Activated T-cell treated with anti-CD3 and anti-CD28 coated beads, Interleukin-2, amount 50 U/mL, for 4 hours (primary cell): Measurements from ENCODE around the gene CACNA1H. TPM values are rescaled to one million over a fixed set of nuclear protein-coding genes. Genes with fewer than 3 reads are reported as not detected.

Source experiments
- ATAC-seq, 2 donors: fragments of 200-7000 bp; cut with Tn5 transposase; one replicate each; pipeline ENCODE4 v1.10.0; 2021
- DNase-seq: peaks from one replicate; pipeline ENCODE4 v3.0.0-alpha.2; 2020
- H3K27me3 Mint-ChIP-seq: one replicate; pipeline ENCODE4 v1.8.0; 2021; ENCODE audit warnings: low read depth, mixed read lengths
- H3K36me3 Mint-ChIP-seq: one replicate; pipeline ENCODE4 v1.8.0; 2022; ENCODE audit warnings: mixed read lengths; ENCODE audit not compliant: insufficient read depth
- H3K4me1 Mint-ChIP-seq: one replicate; pipeline ENCODE4 v1.8.0; 2021; ENCODE audit warnings: low read depth, mixed read lengths
- H3K4me3 Mint-ChIP-seq: one replicate; pipeline ENCODE4 v1.8.0; 2021; ENCODE audit warnings: mild to moderate bottlenecking, moderate library complexity, mixed read lengths
- H3K9me3 Mint-ChIP-seq: one replicate; pipeline ENCODE4 v1.8.0; 2021; ENCODE audit warnings: mixed read lengths
- total RNA-seq, 3 donors: library from RNA; stranded (reverse); gene quantifications; one replicate each; pipeline ENCODE4 v1.2.1, GENCODE V29; 2021

The CACNA1H gene
- total RNA-seq, 3 donors from 2014 or later: 0.34 to 0.51 (median 0.41) TPM

DNA sequence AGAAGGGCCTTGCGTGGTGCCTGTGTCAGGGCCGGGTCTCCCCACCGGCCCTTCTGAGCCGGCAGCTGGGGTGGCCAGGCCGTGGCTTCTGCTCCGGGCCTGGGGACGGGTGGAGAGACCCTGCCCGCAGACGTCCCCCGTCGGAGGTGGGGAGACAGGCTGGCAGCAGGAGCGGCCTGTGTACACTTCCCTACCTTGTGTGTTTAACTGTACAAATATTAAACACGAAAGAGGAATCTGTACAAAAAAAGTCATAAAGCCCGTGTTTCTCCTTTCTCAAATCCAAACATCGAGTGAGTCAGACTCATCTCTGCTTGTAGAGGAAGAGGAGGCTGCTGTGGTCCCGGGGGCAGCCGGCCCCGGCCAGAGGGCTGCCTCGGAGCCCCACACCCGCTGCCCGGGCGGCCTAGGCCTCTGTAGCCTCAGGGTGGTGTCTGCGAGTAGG, 2.0 kb downstream of the CACNA1H start:
- Mint-ChIP-seq H3K9me3 (no peaks in the 10 kb centered on the region), H3K36me3 (no peaks in the 10 kb centered on the region)

DNA sequence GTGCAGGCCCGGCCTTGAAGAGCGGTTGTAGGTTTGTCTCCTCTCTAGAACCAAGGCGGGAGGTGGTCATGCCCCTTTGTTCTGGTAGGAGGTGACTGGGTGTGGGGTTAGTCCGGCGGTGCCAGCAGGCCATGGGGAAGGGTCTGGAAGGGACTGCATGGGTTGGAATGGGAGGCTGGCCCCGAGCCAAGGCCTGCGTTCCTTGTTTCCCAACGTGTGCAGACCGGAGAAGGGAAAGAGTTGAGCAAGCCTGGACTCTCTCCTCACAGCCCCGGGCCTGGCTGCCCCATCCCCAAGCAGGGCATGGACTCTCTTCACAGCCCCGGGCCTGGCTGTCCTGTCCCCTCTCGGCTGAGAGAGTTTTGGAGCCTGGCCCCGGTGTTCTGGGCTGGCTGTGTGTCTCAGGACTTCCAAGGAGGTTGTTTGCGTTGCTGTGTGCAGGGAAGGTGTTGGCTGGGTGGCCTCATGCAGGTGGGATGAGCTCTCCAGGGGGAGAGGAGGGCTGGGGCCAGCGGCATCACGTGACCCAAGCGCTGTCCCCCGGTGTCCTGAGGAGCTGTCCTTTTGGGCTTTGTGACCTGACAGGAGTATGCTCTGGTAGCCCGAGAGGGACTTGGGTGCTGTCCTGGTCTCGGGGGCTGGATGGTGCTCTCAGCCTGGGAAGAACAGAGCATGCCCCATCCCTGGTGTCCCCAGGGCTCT, 2.6 kb downstream of the CACNA1H start:
- ATAC-seq (no peak), DNase-seq (no peak)
- Mint-ChIP-seq H3K4me1 (peaks cover 5% of the 10 kb centered on the region), H3K36me3 (no peaks in the 10 kb centered on the region), H3K4me3 (no peak overlapping the region), H3K27me3 (peaks cover 23% of the 10 kb centered on the region), H3K9me3 (no peaks in the 10 kb centered on the region)

More for the DNA sequence above, 2.0 kb downstream of the CACNA1H start:
- Mint-ChIP-seq H3K4me3 (no peak overlapping the region), H3K27me3 (peaks cover 18% of the 10 kb centered on the region), H3K4me1 (peaks cover 5% of the 10 kb centered on the region)
- ATAC-seq: no peak
- no peak for DNase-seq

DNA sequence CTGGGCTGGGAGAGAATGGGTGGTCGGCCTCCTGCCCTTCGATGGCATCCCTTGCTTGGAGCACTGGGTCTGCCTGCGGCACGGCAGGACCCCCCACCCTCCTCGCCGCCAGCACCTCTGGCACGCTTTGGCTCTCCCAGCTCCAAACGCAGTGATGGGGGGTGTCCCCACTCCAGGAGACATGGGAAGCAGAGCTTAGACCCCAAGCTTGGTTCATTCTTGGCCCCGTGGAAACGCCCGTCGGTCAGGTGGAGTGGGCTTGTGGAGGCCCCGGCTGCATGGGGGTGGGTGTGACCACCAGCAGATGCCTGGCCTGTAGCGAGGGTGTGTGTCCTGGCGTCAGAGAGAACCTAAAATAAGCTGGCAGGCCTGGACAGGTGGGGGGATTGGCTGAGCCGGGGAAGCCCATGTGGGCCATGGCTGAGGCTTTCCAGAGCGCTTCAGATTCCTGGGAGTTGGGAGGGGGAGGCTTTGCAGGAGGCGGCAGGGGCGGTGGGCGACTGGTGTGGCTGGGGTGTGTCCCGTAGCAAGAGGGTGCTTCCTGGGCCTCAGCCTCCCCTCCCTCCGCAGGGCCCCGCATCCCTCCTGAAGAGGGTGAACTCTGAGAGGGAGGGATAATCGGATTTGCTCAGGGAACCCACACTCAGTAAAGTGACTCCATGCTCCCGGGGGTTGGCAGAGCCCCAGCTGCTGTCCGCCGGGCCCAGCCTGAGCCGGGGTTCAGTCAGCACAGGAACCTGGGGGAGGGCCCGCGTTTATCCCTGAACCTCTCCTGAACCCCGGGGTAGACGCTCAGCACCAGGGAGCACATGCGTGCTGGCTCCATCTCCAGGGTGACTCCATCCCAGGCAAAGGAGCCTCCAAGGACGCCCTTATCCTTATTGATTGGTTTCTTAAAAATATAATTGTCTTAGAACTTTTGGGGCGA, 3.4 kb downstream of the CACNA1H start:
- peaks cover 23% of the 10 kb centered on the region for H3K27me3 Mint-ChIP-seq
- H3K36me3 Mint-ChIP-seq: no peaks in the 10 kb centered on the region
- no peak overlapping the region for H3K4me3 Mint-ChIP-seq
- H3K4me1 Mint-ChIP-seq: peaks cover 5% of the 10 kb centered on the region
- ATAC-seq: no peak
- H3K9me3 Mint-ChIP-seq: no peaks in the 10 kb centered on the region
- DNase-seq: no peak

DNA sequence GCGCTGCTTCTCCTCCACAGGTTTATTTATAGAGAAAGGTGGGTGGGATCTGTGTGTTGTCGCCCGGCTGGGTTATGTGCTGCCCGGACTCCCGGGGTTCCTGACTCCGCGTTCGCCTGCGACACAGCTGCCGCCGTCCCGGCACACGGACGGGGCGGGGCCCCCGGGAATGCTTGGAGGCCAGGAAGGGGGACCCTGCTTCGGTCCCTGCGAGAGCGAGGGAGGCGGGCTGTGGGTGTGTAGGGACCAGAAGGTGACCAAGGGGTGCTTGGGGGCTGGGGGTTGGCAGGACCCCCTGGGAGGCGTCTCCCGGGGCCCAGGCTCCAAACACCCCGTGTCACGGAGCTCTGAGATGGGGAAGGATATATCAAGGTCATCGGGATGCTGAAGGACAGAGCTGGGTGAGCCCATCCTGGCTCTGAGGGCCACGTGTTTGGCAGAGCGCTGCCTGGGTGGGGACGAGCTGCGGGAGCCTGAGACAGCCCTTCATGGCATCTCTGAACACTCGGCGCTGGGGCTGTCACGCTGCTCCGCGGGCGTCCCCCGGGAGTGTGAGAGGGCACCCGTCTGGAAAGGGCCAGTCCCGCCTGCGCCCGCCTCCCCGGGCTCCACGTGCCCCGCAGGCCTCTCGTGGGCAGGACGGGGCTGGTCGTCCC, 4.2 kb downstream of the CACNA1H start:
- Mint-ChIP-seq H3K27me3 (peaks cover 23% of the 10 kb centered on the region), H3K4me1 (peaks cover 3% of the 10 kb centered on the region), H3K9me3 (no peaks in the 10 kb centered on the region), H3K36me3 (no peaks in the 10 kb centered on the region), H3K4me3 (no peak overlapping the region)
- DNase-seq (no peak), ATAC-seq (no peak)

DNA sequence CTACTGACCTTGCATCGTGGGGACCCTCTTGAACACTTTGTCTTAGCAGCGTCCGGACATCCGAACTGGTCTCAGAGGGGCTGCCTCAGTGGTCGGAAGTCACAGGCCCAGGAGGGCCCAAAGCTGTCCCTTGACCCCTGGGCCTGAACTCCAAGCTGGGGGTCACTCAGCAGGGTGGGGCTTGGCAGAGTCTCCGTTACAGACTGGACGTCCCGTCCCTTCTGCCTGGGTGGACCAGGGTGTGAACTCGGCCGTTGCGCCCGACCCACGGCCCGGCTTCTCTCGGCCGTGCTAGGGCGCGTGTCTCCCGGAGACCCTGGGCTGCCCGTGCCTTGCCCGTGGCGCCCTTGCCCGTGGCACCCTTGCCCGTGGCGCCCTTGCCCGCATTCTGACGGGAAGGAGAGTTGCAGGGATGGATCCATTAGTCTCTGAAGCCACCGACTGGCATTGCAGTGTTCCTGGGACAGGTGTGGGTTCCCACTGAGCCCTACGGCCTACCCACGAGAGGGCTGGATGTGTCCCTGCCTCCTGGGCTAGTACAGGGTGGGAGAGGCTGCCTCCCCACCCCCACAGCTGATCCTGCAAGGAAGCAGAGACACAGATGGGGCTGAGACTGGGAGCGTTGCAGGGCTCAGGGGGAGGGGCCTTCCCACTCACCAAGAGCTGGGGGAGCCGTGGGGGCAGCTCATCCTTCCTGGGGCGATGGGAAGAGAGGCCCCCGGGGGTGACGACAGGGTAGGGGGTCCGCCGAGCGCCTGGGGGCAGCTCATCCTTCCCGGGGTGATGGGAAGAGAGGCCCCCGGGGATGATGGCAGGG, 4.9 kb downstream of the CACNA1H start:
- Mint-ChIP-seq H3K27me3 (peaks cover 23% of the 10 kb centered on the region), H3K36me3 (no peaks in the 10 kb centered on the region), H3K4me1 (peaks cover 3% of the 10 kb centered on the region), H3K4me3 (no peak overlapping the region), H3K9me3 (no peaks in the 10 kb centered on the region)
- ATAC-seq (no peak), DNase-seq (no peak)

DNA sequence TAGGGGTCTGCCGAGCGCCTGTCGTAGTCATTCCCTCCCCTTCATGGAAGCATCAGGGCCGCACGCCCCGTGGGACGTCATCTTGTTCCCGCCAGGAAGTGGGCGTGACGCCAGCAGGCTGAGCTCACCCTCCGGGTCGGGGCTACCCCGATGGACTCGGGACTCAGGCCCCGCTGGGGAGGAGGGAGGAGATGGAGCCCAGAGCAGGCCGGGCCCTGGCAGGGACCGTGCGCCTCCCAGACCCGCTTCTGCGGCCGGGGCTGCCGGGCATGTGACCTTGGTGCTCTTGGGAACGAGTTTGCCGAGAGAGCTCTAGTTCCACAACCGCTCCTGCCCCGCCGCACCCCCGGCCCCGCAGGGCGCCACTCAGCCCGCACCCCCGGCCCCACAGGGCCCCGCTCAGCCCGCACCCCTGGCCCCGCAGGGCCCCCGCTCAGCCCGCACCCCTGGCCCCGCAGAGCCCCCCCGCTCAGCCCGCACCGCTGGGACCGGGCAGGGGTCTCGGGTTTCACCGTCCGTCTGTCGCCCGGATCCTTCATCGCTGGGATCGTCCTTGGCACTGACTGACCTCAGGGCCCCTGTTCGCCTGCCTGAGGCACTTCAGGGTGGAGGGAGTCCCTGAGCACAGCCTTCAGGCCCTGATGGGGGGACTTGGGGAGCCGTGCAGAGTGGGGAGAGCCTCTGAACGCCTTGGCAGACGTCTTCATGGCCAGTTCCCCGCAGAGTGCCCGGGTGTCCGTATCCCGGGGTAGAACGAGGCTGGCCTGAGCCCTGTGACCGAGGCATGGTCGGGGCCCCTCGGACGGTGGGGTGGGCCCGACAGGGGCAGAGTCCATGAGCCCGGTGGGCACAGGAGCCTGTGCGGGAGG, 5.8 kb downstream of the CACNA1H start:
- H3K27me3 Mint-ChIP-seq: peaks cover 23% of the 10 kb centered on the region
- DNase-seq: no peak
- no peaks in the 10 kb centered on the region for H3K36me3 Mint-ChIP-seq
- H3K9me3 Mint-ChIP-seq: no peaks in the 10 kb centered on the region
- H3K4me1 Mint-ChIP-seq: peaks cover 3% of the 10 kb centered on the region
- no peak overlapping the region for H3K4me3 Mint-ChIP-seq
- no peak for ATAC-seq

DNA sequence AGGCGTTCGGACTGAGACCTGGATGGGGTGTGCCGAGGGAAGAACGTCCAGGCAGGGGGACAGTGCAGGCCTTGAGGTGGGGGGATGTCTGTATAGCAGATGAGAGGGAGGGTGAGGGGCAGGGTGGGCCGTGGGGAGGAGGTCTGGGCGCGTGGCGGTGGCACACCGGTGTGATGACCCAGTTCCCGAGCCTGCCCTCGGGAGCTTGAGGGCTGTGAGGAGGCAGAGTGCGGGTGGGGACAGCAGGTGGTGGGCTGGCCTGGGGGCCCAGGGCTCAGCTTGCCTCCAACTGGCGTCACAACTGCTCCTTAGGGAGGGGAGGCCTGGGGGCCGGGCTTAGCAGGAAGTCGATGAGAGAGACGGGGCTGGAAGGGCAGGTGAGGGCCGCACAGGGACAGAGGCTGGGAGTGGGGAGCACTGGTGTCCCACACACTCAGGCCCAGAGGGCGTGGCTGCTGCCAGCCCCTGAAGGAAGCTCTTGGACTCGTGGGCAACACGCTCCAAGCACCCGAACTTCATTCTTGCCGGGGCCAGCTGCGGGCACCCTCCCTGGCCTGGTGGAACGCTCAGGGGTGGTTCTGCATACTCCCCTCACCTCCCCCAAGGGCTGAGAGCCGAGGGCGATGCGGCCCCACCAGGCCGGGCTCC, 6.5 kb downstream of the CACNA1H start:
- Mint-ChIP-seq H3K36me3 (no peaks in the 10 kb centered on the region), H3K4me1 (peaks cover 1% of the 10 kb centered on the region), H3K27me3 (peaks cover 22% of the 10 kb centered on the region), H3K4me3 (no peak overlapping the region), H3K9me3 (no peaks in the 10 kb centered on the region)
- ATAC-seq: no peak
- no peak for DNase-seq

DNA sequence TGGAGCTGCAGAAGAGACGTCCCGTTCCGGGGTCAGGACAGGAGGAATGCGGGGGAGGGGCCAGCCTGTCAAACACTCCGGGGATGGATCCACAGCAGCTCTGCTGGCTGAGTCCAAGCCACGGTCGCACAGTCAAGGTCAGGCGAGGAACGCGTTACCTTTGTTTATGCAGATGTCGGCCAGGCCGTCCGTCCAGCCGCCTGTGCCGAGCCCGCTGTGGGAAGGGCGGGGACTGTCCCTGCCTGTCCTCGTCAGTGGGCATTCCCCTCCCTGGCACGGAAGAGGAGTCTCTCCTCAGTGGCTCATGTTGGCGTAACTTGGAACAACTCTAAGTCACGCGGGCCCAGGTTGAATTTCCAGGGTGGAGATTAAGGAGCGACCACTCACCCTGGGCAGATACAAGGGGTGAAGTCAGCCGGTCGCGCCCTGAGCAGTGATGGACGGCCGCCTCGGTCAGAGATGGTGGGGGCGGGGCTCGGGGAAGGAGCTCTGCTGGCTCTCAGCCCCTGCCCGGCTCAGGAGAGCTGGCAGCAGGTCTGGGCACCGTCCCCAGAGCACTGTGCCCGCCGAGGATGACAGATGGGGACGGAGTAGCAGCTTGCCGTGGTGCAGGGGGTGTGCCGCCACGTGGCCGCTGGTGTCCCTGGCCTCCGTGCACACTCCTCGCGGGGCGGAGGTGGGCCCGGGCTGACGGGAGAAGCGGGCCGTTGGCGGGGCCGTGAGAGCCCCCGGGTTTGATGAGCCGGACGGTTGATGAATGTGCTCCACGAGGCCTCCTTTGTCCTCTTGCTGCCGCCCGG, 7.3 kb downstream of the CACNA1H start:
- H3K4me1 Mint-ChIP-seq: no peaks in the 10 kb centered on the region

DNA sequence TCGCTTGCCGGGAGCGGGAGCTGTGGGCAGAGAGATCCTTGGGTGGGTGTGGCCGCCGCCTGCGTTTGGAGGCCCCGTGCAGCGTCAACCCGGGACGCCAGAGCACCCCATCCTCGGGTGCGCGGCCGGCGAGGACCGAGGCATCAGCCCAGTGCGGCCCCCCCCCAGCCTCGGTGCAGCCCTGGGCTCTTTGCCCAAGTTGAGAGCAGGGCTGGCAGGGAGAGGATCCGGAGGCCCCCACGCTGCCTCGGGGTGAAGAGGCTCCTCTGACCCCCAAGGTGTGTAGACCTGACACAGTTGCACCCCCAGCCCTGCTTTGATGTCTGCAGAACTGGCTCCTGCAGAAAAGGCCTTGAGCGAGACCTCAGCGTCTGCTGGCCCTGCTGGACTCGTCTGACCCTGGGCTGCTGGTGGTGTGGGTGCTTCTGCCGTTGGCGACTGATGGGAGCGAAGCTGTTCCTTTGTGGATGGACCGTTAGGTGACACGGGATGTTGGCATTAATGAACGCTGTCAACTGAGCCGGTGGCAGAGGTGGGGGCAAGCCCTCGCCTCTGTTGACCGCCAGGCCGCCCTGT, 8.0 kb downstream of the CACNA1H start:
- Mint-ChIP-seq H3K9me3 (no peaks in the 10 kb centered on the region), H3K4me3 (no peak overlapping the region), H3K27me3 (peaks cover 12% of the 10 kb centered on the region), H3K36me3 (no peaks in the 10 kb centered on the region), H3K4me1 (no peaks in the 10 kb centered on the region)
- DNase-seq (no peak), ATAC-seq (no peak)

More for the DNA sequence above, 7.3 kb downstream of the CACNA1H start:
- Mint-ChIP-seq H3K27me3 (peaks cover 19% of the 10 kb centered on the region), H3K36me3 (no peaks in the 10 kb centered on the region), H3K4me3 (no peak overlapping the region), H3K9me3 (no peaks in the 10 kb centered on the region)
- ATAC-seq (no peak), DNase-seq (no peak)

DNA sequence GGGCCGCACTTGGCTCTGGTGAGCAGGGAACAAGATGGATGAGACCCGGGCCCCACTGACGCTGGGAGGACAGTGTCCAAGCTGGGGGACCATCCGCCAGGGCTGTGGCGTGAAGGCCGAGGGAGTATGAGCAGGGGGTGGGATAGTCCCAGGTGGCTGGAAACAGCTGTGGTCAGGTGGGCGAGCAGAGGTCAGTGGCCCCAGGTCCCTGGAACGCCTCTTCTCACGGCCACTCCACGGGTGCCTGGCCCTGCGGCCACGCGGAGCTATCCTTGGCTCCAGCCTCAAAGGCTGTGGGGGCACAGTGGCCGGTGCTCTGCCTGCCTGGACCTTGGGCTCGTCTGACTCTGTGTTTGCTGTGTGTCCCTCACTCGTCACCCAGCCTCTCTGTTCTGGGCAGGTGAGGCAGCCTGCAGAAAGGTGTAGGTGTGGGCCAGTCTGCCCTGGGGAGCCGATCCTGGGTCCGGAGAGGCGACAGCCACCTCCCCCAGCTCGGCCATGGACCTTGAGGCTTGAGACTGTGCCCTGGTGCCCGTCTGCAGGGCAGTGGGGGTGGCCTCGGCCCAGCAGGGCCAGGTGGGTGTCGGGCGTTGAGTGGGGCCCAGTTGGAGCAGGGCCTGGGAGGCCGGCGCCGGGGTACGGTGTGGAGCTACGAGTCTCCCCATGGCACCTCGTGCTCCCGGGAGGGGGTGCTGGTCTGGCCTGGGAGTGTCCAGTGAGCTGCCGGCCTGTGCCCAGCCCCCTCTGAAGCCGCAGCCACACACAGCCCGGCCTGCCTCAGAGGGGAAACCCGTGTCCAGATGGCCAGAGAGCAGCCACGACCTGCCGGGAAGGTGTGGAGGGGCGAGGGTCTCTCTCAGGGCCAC, 10.0 kb downstream of the CACNA1H start:
- Mint-ChIP-seq H3K4me1 (no peaks in the 10 kb centered on the region), H3K9me3 (no peaks in the 10 kb centered on the region), H3K27me3 (peaks cover 6% of the 10 kb centered on the region), H3K4me3 (no peak overlapping the region), H3K36me3 (no peaks in the 10 kb centered on the region)
- DNase-seq (no peak), ATAC-seq (no peak)

DNA sequence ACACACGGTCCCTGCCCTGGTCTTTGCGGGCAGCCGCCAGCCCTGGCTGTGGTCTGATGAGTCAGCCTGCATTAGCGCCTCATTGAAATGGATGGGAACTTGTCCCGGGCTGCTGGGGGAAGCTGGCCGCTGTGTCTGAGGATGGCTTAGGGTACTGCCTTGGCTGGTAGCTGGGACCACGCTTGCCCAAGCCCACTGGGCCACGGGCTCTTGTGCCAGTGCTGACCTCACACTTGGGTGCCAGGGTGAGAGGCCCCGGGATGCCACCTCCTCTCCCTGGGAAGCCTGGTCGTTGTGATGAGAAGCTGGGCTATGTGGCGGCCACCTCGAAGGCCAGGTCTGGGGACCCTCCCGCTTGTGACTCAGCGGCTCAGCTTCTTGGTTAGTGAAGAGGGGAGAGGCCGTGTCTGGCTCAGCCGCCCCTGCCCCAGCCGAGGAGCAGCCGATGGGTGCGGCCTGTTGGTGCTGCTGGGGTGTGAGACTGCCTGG, 10.7 kb downstream of the CACNA1H start:
- Mint-ChIP-seq H3K36me3 (no peaks in the 10 kb centered on the region), H3K27me3 (peaks cover 6% of the 10 kb centered on the region), H3K4me3 (no peak overlapping the region), H3K4me1 (no peaks in the 10 kb centered on the region), H3K9me3 (no peaks in the 10 kb centered on the region)
- DNase-seq: no peak
- ATAC-seq: no peak
